HEK293T (cell line): ENCODE data around the gene ADCY2.

ENCODE experiments used
- ARNT ChIP-seq: fragments of 450-650 bp; IDR thresholded peaks from 2 replicates; pipeline ENCODE4 v1.6.1; 2017; ENCODE audit warnings: mild to moderate bottlenecking
- BHLHE40 ChIP-seq: fragments of 450-650 bp; IDR thresholded peaks from 2 replicates; pipeline ENCODE4 v1.6.1; 2016; ENCODE audit warnings: mild to moderate bottlenecking, moderate library complexity, borderline replicate concordance
- ELF4 ChIP-seq: fragments of 450-650 bp; IDR thresholded peaks from 2 replicates; pipeline ENCODE4 v1.6.1; 2017; ENCODE audit warnings: antibody characterized with exemption
- FOXM1 ChIP-seq: fragments of 450-650 bp; IDR thresholded peaks from 2 replicates; pipeline ENCODE4 v1.6.1; 2017; ENCODE audit warnings: mild to moderate bottlenecking, borderline replicate concordance
- HDGF ChIP-seq: fragments of 450-650 bp; IDR thresholded peaks from 2 replicates; pipeline ENCODE4 v1.6.1; 2017; ENCODE audit warnings: antibody characterized with exemption, borderline replicate concordance
- L3MBTL2 ChIP-seq: fragments of 450-650 bp; conservative IDR thresholded peaks from 2 replicates; pipeline ENCODE4 v1.6.1; 2016; ENCODE audit warnings: mild to moderate bottlenecking
- LEF1 ChIP-seq: fragments of 450-650 bp; IDR thresholded peaks from 2 replicates; pipeline ENCODE4 v1.6.1; 2017; ENCODE audit warnings: mild to moderate bottlenecking, borderline replicate concordance
- NFRKB ChIP-seq: fragments of 450-650 bp; IDR thresholded peaks from 2 replicates; pipeline ENCODE4 v1.6.1; 2016; ENCODE audit warnings: mild to moderate bottlenecking, moderate library complexity
- SP1 ChIP-seq: fragments of 450-650 bp; IDR thresholded peaks from 2 replicates; pipeline ENCODE4 v1.6.1; 2017
- SUZ12 ChIP-seq: fragments of 450-650 bp; IDR thresholded peaks from 2 replicates; pipeline ENCODE4 v1.6.1; 2016; ENCODE audit warnings: mild to moderate bottlenecking
- TARDBP ChIP-seq: fragments of 450-650 bp; IDR thresholded peaks from 2 replicates; pipeline ENCODE4 v1.6.1; 2016

DNA sequence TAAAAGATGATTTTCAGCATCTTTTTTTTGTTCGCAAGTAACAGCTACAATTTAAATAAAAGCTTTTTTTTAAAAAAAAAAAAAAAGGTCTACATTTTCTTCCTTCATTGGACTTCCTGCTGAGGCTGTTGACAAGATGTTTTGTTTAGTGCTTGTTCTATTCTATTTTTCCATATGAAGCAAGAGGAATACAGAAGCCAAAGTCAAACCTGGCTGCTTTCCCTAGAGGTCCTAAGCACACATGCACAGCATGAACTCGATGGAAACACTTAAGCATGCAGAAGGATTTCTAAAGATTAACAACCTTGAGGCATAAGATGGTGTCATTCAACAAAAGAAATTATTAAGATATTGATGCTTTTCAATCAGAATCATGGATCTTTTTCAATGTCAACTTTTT is 105.1 kb downstream of the ADCY2 start:
- no peak for TF ChIP-seq LEF1
- TF ChIP-seq SP1: no peak
- no peak for TF ChIP-seq FOXM1
- no peak for TF ChIP-seq ELF4
- TF ChIP-seq ARNT: no peak
- no peak for TF ChIP-seq L3MBTL2
- TF ChIP-seq BHLHE40: no peak
- TF ChIP-seq SUZ12: no peak
- TF ChIP-seq HDGF: no peak
- TF ChIP-seq TARDBP: no peak
- no peak for TF ChIP-seq NFRKB
